HG03558 (cell line): ENCODE results near the gene DPH3.
A peak's percentile ranks its signal among the peaks of the same experiment; 100 is the strongest.

Experiments used
- ATAC-seq: cut with Tn5 transposase; IDR thresholded peaks from one replicate; pipeline ENCODE4 v1.9.1; 2021; ENCODE audit warnings: moderate number of reproducible peaks; ENCODE audit not compliant: unreplicated experiment; ENCODE audit errors: extremely low read depth

The DPH3 gene

DNA sequence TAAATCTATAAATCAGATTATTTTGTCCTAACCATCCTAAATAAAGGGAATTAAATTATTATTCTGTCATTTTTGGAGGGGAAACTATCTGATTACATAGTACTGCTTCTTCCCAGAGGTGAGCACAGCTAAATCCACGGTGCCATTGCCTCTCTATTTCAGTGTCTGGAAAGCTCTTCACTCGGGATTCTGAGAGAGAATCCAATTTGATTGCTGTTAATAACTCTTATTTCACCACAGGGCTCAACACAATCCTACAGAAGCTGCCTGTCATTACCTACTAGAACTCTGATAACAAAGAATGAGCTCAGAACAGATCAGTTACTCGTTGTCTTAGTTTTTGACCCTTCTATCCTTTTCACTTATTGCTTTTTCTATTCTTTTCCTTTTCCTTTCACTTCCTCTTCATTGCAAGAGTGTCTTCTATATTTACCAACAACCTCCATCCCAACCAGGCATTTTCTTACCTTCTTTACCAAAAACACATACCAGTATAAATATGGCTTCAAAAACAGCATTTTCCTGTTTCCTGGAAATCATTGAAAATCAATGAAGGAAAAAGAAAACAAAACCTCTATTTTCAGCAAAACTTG, 30.7 kb upstream of the DPH3 start:
- no peak for ATAC-seq

DNA sequence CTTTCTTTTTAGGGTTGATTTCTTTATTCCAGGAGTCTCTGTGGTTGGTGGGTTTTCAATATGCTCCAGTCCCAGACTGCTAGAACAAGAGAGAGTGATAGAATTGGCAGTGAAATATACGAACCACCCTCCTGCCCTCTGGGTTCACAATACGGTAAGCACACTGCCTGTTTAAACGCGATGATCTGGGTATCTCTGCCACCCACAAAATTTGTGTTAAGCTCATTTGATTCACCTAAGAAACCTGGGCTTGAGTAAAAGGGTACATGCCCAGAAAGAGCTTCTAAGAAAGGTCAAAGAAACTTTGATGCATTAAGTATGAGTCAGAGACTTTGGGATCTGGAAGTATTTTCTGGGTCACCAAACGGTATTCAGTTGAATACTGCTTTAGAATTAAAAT, 30.1 kb upstream of the DPH3 start:
- ATAC-seq, result no peak

DNA sequence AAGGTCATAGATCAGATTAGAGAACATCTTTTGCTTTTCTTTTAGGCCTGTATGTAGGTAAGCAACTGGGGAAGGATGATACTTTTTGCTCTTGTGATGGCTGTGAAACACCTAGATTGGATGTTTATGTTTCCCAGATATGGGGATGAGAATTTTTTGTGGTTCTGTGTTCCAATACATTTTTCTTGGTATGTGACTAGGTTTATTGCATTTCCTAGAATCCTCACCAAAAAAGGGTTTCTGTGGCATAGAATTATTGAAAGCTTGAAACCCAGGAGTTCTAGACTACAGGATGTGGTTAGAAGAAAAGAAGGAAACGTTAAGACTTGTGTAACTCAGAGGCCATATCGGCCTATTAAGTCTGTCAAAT, 26.1 kb upstream of the DPH3 start:
- no peak for ATAC-seq

DNA sequence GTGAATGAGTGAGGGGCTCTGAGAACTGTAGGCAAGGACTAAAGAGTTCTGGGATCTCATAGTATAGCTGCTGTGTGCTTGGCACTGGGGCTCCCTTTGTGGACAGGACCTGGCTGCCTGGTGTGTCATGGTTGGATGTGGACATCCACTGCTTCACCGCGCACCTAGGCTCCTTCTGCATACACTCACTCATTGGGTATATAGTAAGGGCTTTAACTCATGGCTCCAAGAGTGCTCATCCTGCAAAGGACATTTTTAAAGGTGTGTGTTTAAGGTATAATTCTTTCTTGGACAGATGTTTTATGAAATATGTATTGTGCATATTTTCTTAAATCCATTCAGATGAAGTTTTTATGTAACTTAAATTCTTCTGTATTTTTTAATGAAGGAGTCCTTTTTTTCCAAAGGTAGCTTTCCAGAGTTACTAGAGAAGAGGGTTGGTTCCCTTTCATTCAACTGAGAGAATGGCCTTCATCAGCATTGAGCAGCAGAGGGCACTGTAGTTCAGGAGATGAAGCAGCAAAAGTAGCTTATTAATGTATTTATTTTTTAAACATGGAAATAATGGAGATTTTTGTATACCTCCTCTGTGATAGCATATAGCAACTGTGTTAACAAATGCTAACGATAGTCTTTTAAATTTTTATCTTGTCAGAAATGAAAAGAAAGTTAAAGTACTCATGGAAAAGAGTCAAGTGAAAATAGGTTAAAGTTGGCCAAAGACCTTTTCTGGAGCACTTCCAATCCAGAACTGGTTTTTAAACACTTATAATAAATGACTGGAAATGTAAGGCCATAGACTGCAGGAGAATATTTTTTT, 25.5 kb upstream of the DPH3 start:
- no peak for ATAC-seq

GRCh38 chr3:16289144-16289889, 24.6 kb upstream of the DPH3 start:
- no peak for ATAC-seq

DNA sequence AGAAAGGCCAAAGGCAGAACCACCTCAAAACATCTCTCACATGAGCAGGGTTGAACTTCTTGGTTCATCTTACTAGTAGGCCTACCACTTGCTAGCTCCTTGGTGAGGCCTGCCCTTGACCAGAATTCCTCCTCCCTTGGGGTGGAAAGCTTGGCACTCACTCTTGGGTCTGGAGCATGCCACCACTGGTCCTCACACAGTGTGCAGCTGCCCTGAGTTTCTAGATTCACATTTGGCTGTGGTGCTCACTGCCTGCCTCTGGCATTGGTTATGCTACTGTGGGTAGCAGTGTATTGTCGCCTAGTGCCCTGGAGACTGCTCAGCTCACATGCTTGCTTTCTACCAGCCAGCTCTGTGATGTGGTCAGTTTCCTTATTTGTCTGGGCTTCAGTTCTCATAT, 23.9 kb upstream of the DPH3 start:
- no peak for ATAC-seq

- no peak for ATAC-seq
These were observed 22.2 kb upstream of the DPH3 start for GRCh38 chr3:16286751-16287543.

DNA sequence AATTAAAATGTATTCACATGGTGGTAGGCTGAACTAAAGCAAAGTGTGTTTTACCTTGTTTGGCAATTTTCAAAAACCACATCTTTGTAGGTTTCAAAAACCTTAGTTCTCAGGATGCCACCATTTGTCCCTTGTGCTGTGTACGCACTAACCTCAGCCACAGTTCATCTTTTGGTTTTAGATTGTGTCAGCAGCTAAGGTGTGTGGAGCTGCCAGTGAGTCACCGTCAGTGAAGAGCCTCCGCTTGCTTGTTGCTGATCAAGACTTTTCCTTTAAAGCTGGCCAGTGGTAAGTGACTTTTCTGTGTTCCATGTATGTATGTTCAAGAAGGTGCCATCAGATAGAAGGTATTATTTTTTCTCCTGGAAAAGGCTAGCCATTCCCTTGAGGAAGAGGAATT, 21.4 kb upstream of the DPH3 start:
- ATAC-seq, result peak; percentile 88

- ATAC-seq, result no peak
These were observed 19.9 kb upstream of the DPH3 start for GRCh38 chr3:16284633-16285032.

DNA sequence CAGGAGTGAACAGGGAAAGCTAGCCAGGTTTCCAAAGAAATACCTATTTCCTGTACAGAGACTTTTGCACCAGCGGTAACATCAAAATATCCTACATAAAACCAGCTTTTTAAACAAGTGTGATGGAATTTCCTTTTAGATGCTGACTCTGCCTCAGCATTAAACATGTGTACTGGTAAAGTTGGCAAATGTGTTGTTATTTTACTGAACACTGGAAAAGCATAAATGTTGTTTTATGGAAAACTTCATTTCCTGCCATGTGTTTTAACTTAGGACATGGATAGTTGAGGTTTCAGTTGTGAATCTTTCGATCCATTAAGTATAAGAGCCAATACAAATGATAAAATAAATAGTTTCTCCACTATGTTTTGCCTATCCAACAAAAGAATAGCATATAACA, 15.9 kb upstream of the DPH3 start:
- no peak for ATAC-seq

- no peak for ATAC-seq
These were observed 14.5 kb upstream of the DPH3 start for GRCh38 chr3:16279010-16279801.

DNA sequence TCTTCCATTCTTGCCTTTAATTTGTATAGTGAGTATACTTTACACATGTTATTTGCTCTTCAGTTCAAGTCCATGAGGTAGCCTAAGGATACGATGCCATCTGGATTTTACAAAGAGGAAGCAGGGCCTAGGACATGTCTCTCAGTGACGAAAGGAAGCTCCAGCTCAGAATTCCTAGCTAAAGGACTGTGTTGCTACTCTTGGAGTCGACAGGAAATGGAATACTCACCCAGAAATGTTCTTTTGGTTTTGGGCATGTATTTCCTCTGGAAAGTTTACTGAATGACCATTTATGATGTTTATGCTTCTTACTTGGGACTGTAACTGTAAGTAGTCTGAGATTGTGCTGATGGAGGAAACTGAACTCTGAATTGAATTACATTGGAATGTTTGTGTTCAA, 12.7 kb upstream of the DPH3 start:
- no peak for ATAC-seq

- ATAC-seq, result no peak
These were observed 9.1 kb upstream of the DPH3 start for GRCh38 chr3:16273867-16274266.

DNA sequence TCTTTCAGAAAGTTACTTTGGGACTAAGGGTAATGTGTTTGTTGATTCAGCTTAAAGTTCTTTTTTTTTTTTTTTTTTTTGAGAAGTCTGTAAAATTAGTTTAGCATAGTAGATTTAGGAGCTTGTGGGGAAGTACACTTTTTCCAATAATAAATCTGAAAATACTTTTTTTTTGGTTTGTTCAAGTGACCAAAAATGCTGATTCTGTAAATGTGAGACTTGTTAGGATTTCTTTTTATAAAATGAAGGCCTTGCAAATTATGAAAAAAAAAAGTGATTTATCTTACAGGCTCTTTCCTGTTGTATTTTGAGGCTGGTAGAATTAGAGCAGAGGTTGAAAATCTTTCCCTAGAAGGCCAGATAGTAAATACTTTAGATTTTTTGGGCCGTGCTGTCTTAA, 7.8 kb upstream of the DPH3 start:
- ATAC-seq, result no peak

GRCh38 chr3:16270855-16271254, 6.1 kb upstream of the DPH3 start:
- no peak for ATAC-seq

DNA sequence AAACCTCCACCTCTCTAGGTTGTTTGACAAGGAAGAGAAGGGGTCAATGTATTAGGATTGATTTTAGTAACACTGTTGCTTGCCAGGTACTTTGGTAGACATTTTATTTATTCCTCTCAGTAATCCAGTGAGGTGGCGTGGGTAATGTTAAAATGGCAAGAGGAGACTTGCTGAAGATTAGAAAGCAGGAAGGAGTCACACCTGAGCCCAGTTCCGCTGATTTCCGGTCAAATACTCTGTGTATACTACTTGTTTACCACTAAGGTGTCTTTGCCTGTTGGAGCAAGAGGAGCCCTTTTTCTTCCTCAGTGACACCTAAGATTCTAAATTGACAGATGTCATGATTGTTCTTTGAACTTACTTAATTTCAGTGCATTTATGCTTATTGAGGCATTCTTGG, 2.0 kb upstream of the DPH3 start:
- no peak for ATAC-seq

DNA sequence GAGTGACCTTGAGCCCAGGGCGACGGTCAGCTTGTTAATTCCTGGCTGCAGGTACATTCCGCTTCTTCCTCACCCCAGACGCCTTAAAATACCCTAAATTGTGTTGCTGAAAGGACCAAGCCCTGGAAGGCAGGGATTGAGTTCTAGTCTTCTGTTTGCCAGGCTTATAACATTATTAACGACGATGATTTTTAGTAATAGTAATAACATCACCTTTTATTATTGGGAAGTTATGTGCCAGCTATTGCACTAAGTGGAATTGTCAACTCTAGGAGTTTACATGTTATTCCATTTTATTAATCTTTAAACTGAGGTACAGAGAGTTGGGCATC, 678 bp upstream of the DPH3 start:
- no peak for ATAC-seq

DNA sequence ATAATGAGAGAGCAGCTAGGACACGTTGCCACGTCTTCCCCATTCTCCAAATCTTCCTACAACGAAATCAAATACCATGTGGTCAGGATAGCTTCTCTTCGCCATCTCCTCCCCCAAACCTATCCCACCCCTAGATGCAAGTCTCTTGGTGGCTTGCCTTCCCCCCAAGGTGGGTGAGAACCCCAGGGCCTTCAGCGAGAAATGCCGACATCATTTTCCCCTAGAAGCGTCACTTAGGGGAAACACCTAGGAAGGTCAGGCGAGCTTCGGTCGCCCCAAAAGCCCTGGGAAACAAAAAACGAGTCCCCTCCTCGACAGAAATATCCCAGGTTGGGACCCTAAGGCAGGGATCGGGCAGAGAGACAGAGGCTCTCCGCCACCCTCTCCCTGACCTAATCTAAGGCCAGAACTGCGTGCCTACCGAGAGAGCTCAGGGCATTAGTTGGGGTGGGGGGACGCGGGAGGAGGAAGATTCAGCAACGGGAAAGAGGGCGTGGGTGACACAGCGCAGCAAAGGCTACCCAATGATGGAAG, 502 bp downstream of the DPH3 start:
- no peak for ATAC-seq

DNA sequence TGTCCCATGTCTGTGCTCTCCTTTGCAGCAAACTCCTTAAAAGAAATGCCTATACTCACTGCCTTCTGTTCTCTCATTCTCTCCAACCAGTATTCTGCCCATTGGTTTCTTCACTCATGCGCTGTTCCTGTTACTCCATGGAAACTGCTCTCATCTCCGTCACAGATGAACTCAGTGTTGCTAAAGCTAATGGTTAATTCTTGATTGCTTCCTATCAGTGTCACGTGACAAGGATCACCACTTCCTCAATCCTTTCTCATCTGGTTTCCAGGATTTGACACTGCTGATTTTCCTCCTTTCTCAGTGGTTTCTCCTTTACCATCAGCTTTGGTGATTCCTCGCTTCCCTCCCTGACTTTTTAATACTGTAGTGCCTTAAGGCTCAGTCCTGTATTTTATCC, 2.6 kb downstream of the DPH3 start:
- no peak for ATAC-seq

DNA sequence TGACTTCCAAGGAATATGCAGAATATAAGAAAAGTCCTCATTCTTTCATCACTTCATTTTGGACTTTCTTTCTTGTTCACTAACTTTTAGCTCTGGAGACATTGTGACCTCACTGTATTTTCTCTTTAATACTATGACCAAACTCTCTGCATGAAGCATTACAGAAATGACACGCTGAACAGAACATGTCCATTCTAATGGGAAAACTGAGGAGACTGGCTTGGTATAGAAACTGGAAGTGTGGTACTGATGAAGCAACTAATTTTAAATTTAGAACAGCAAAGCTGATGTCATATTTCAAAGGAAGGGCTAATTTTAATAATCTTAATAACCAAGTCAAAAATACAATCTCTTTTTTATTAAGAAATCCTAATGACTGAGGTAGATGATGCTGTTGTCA, 4.7 kb downstream of the DPH3 start:
- ATAC-seq, result no peak
